Activated T-helper 1 cell treated with anti-CD3 and anti-CD28 coated beads, Interleukin-12 subunit alpha, Interleukin-12 subunit beta, Interleukin-2, Interleukin-4 antibody, amounts not matched to agents 30 ng/mL and 10 ng/mL and 1 ng/mL, durations not matched to agents 14 hours and 24 hours and 36 hours (primary cell): ENCODE results near the gene PTPRK. TPM values are rescaled to one million over a fixed set of nuclear protein-coding genes. Genes with fewer than 3 reads are reported as not detected.
A peak's percentile ranks its signal among the peaks of the same experiment; 100 is the strongest.

Source experiments
- DNase-seq: peaks from one replicate; pipeline ENCODE4 v3.0.0; 2021; ENCODE audit warnings: low spot score
- H3K27ac Mint-ChIP-seq: one replicate; pipeline ENCODE4 v1.8.0; 2021; ENCODE audit warnings: mild to moderate bottlenecking, mixed read lengths
- H3K27me3 Mint-ChIP-seq: one replicate; pipeline ENCODE4 v1.8.0; 2022; ENCODE audit warnings: mild to moderate bottlenecking, moderate library complexity, mixed read lengths; ENCODE audit not compliant: insufficient read depth
- H3K36me3 Mint-ChIP-seq: one replicate; pipeline ENCODE4 v1.8.0; 2021; ENCODE audit warnings: low read depth, mixed read lengths
- H3K4me1 Mint-ChIP-seq: one replicate; pipeline ENCODE4 v1.8.0; 2021; ENCODE audit warnings: low read depth, mixed read lengths
- H3K4me3 Mint-ChIP-seq: one replicate; pipeline ENCODE4 v1.8.0; 2021; ENCODE audit warnings: mild to moderate bottlenecking, moderate library complexity, mixed read lengths
- H3K9me3 Mint-ChIP-seq: one replicate; pipeline ENCODE4 v1.8.0; 2021; ENCODE audit warnings: mixed read lengths
- intact Hi-C: fragments of 100-400 bp; cut with micrococcal nuclease; formaldehyde crosslinking; loops from one replicate; pipeline ENCODE4 v1.15.1; 2024
- total RNA-seq: library from RNA; stranded (reverse); gene quantifications from 2 replicates; pipeline ENCODE4 v1.2.3, GENCODE V29; 2022

PTPRK gene
- total RNA-seq = 3.1 and 3.2 TPM in 2 replicates

- Mint-ChIP-seq H3K27me3 (peaks cover 76% of the 10 kb centered on the region), H3K27ac (peak within 1 kb of the TSS; percentile 86), H3K9me3 (no peaks in the 10 kb centered on the region), H3K4me1 (peaks cover 23% of the 10 kb centered on the region), H3K4me3 (peak within 1 kb of the TSS; percentile 93), H3K36me3 (no peaks in the 10 kb centered on the region)
- intact Hi-C loops = loop anchor here (1.0 to 10.0 kb wide), 7 partner anchors 136 to 1504 kb away; partner anchors contain the start of gene RNF146
- DNase-seq = peak; percentile 81
Observed at GRCh38 chr6:128520436-128521281, at the start of gene PTPRK. Gene PTPRK, minus strand, starts transcription at chr6:128520599. Its CDS starts 241 bp downstream, at chr6:128520358.

- Mint-ChIP-seq H3K4me1 (no peaks in the 10 kb centered on the region), H3K4me3 (no peak overlapping the region), H3K9me3 (no peaks in the 10 kb centered on the region), H3K27me3 (no peaks in the 10 kb centered on the region), H3K27ac (no peak overlapping the region), H3K36me3 (no peaks in the 10 kb centered on the region)
- no peak for DNase-seq
- intact Hi-C loops = no loop called here
Observed at GRCh38 chr6:128567029-128567428, 46.6 kb upstream of the PTPRK start.

GRCh38 chr6:128560966-128561365, 40.6 kb upstream of the PTPRK start:
- H3K36me3 Mint-ChIP-seq = no peaks in the 10 kb centered on the region
- H3K4me1 Mint-ChIP-seq = no peaks in the 10 kb centered on the region
- H3K4me3 Mint-ChIP-seq = no peak overlapping the region
- DNase-seq = no peak
- H3K9me3 Mint-ChIP-seq = no peaks in the 10 kb centered on the region
- intact Hi-C loops = no loop called here
- no peak overlapping the region for H3K27ac Mint-ChIP-seq
- H3K27me3 Mint-ChIP-seq = peaks cover 5% of the 10 kb centered on the region

- H3K4me3 Mint-ChIP-seq = no peak overlapping the region
- H3K36me3 Mint-ChIP-seq = no peaks in the 10 kb centered on the region
- no peaks in the 10 kb centered on the region for H3K9me3 Mint-ChIP-seq
- no peak overlapping the region for H3K27ac Mint-ChIP-seq
- no peak for DNase-seq
- intact Hi-C loops = no loop called here
- H3K27me3 Mint-ChIP-seq = peaks cover 6% of the 10 kb centered on the region
- H3K4me1 Mint-ChIP-seq = no peaks in the 10 kb centered on the region
Observed at GRCh38 chr6:128558924-128559323, 38.5 kb upstream of the PTPRK start.

- no peak overlapping the region for H3K27ac Mint-ChIP-seq
- H3K4me1 Mint-ChIP-seq = no peaks in the 10 kb centered on the region
- H3K27me3 Mint-ChIP-seq = peaks cover 7% of the 10 kb centered on the region
- H3K36me3 Mint-ChIP-seq = no peaks in the 10 kb centered on the region
- no peak for DNase-seq
- H3K9me3 Mint-ChIP-seq = no peaks in the 10 kb centered on the region
- no peak overlapping the region for H3K4me3 Mint-ChIP-seq
- intact Hi-C loops = no loop called here
Observed at GRCh38 chr6:128558021-128558420, 37.6 kb upstream of the PTPRK start.

GRCh38 chr6:128557081-128557480, 36.7 kb upstream of the PTPRK start:
- Mint-ChIP-seq H3K4me3 (no peak overlapping the region), H3K27ac (no peak overlapping the region), H3K27me3 (peaks cover 7% of the 10 kb centered on the region), H3K9me3 (no peaks in the 10 kb centered on the region), H3K36me3 (no peaks in the 10 kb centered on the region), H3K4me1 (no peaks in the 10 kb centered on the region)
- intact Hi-C loops = no loop called here
- no peak for DNase-seq

GRCh38 chr6:128554302-128554701, 33.9 kb upstream of the PTPRK start:
- DNase-seq = no peak
- no peak overlapping the region for H3K27ac Mint-ChIP-seq
- intact Hi-C loops = no loop called here
- no peaks in the 10 kb centered on the region for H3K9me3 Mint-ChIP-seq
- no peak overlapping the region for H3K4me3 Mint-ChIP-seq
- H3K27me3 Mint-ChIP-seq = peaks cover 12% of the 10 kb centered on the region
- H3K4me1 Mint-ChIP-seq = no peaks in the 10 kb centered on the region
- no peaks in the 10 kb centered on the region for H3K36me3 Mint-ChIP-seq

- Mint-ChIP-seq H3K27me3 (peaks cover 8% of the 10 kb centered on the region), H3K36me3 (no peaks in the 10 kb centered on the region), H3K27ac (no peak overlapping the region), H3K4me1 (no peaks in the 10 kb centered on the region), H3K9me3 (no peaks in the 10 kb centered on the region), H3K4me3 (no peak overlapping the region)
- intact Hi-C loops = no loop called here
- no peak for DNase-seq
Observed at GRCh38 chr6:128541261-128541660, 20.9 kb upstream of the PTPRK start.

GRCh38 chr6:128538763-128539162, 18.4 kb upstream of the PTPRK start:
- Mint-ChIP-seq H3K4me1 (no peaks in the 10 kb centered on the region), H3K9me3 (no peaks in the 10 kb centered on the region), H3K27me3 (peaks cover 7% of the 10 kb centered on the region), H3K4me3 (no peak overlapping the region), H3K36me3 (no peaks in the 10 kb centered on the region), H3K27ac (no peak overlapping the region)
- DNase-seq = no peak
- intact Hi-C loops = no loop called here

- Mint-ChIP-seq H3K4me3 (no peak overlapping the region), H3K4me1 (no peaks in the 10 kb centered on the region), H3K27ac (no peak overlapping the region), H3K36me3 (no peaks in the 10 kb centered on the region), H3K9me3 (no peaks in the 10 kb centered on the region), H3K27me3 (peaks cover 12% of the 10 kb centered on the region)
- DNase-seq = no peak
- intact Hi-C loops = no loop called here
Observed at GRCh38 chr6:128532827-128533226, 12.4 kb upstream of the PTPRK start.

- no peaks in the 10 kb centered on the region for H3K9me3 Mint-ChIP-seq
- intact Hi-C loops = no loop called here
- no peak for DNase-seq
- peaks cover 12% of the 10 kb centered on the region for H3K27me3 Mint-ChIP-seq
- H3K4me1 Mint-ChIP-seq = no peaks in the 10 kb centered on the region
- no peaks in the 10 kb centered on the region for H3K36me3 Mint-ChIP-seq
- no peak overlapping the region for H3K4me3 Mint-ChIP-seq
- H3K27ac Mint-ChIP-seq = no peak overlapping the region
Observed at GRCh38 chr6:128532136-128532535, 11.7 kb upstream of the PTPRK start.

- Mint-ChIP-seq H3K9me3 (no peaks in the 10 kb centered on the region), H3K36me3 (no peaks in the 10 kb centered on the region), H3K27ac (no peak overlapping the region), H3K4me1 (no peaks in the 10 kb centered on the region), H3K4me3 (no peak overlapping the region), H3K27me3 (peaks cover 12% of the 10 kb centered on the region)
- DNase-seq = no peak
- intact Hi-C loops = no loop called here
Observed at GRCh38 chr6:128531696-128532095, 11.3 kb upstream of the PTPRK start.

- intact Hi-C loops = loop anchor here (10.0 kb wide), 2 partner anchors 1263 to 1497 kb away; partner anchors contain the start of gene RNF146
- Mint-ChIP-seq H3K36me3 (no peaks in the 10 kb centered on the region), H3K4me1 (no peaks in the 10 kb centered on the region), H3K27me3 (peaks cover 24% of the 10 kb centered on the region), H3K27ac (no peak overlapping the region), H3K4me3 (no peak overlapping the region), H3K9me3 (no peaks in the 10 kb centered on the region)
- DNase-seq = no peak
Observed at GRCh38 chr6:128528241-128528640, 7.8 kb upstream of the PTPRK start.
